Right lobe of liver (tissue), 6 donors: Measurements from ENCODE around the gene NPRL2. TPM values are rescaled to one million over a fixed set of nuclear protein-coding genes. Genes with fewer than 3 reads are reported as not detected.
"Not testable (repeated sequence)": the region's sequence is repeated elsewhere in the genome, so short reads cannot be mapped to it uniquely, and the experiment has no call there.

Source experiments
- ATAC-seq, 4 donors: fragments of 200-7000 bp; cut with Tn5 transposase; one replicate each; pipeline ENCODE4 v1.9.1; 2020; ENCODE audit warnings: mild to moderate bottlenecking in 4 of 4, moderate library complexity in 4 of 4
- DNase-seq, 3 donors: peaks; one replicate each; pipeline ENCODE4 v3.0.0-alpha.2; 2020
- H3K27ac ChIP-seq, 3 donors: fragments of 200-600 bp; one replicate each; pipeline ENCODE4 v1.8.0; 2022
- H3K27me3 ChIP-seq, 2 donors: fragments of 200-600 bp; one replicate each; pipeline ENCODE4 v1.8.0; 2022
- H3K36me3 ChIP-seq, 4 donors: fragments of 200-600 bp; sonication (generic) in 1 of 4; one replicate each; pipeline versions ENCODE4 v1.5.1 to v1.8.0; 2017 to 2022; ENCODE audit warnings: control low read depth in 1 of 4
- H3K4me1 ChIP-seq, 4 donors: fragments of 200-600 bp; sonication (generic) in 1 of 4; one replicate each; pipeline versions ENCODE4 v1.5.1 to v1.8.0; 2017 to 2022; ENCODE audit warnings: control low read depth in 1 of 4
- H3K4me3 ChIP-seq, 3 donors: fragments of 200-600 bp; one replicate each; pipeline ENCODE4 v1.8.0; 2022
- H3K9me3 ChIP-seq, 4 donors: fragments of 200-600 bp; sonication (generic) in 1 of 4; one replicate each; pipeline versions ENCODE4 v1.5.1 to v1.8.0; 2017 to 2022; ENCODE audit warnings: control low read depth in 1 of 4
- CTCF ChIP-seq, 4 donors: fragments of 200-600 bp in 3 of 4; fragments of 450-650 bp in 1 of 4; IDR thresholded peaks; one replicate each; pipeline versions ENCODE4 v1.5.1 to v1.8.0; 2016 to 2022; ENCODE audit warnings: antibody characterized with exemption in 4 of 4, mild to moderate bottlenecking in 2 of 4
- POLR2A ChIP-seq: fragments of 450-650 bp; IDR thresholded peaks from one replicate; pipeline ENCODE4 v1.6.1; 2017; ENCODE audit warnings: antibody characterized with exemption, mild to moderate bottlenecking
- WGBS: methylation state at CpG from one replicate; pipeline ENCODE4 v1.1.6; 2018; ENCODE audit warnings: low coverage, low lambda C conversion rate; ENCODE audit not compliant: insufficient coverage; ENCODE audit errors: missing lambda C conversion rate; 5-methylcytosine and 5-hydroxymethylcytosine counted together
- intact Hi-C, 2 donors: fragments of 100-400 bp; cut with DNase I; formaldehyde crosslinking; loops; one replicate each; pipeline versions ENCODE4 v1.11.2 to v1.14.1; 2022
- total RNA-seq, 6 experiments: library from RNA; depleted of rRNA in 2 of 6; stranded (reverse); fragments of >200 nt in 2 of 6; fragmentation: NEBNext Ultra II Directional in 3 of 6; extraction: Animal tissue kit (Norgen Biotek cat#: 25700) in 3 of 6; gene quantifications; one replicate each; pipeline versions ENCODE4 v1.1.0 to v1.2.4, GENCODE V29; 2016 to 2023
- donor health status: DM: no; HTN: yes; CAD: no.
- donor health status: DM: no; HTN: no; CAD: no.
- donor health status: DM: no; HTN: no; CAD: no.
- donor health status: DM: no; HTN: yes; CAD: no.
- donor health status: DM: no; HTN: yes; CAD: no.

NPRL2 gene
- total RNA-seq, 6 experiments from 2014 or later, result 10.6 to 18.3 (median 14.4) TPM

DNA sequence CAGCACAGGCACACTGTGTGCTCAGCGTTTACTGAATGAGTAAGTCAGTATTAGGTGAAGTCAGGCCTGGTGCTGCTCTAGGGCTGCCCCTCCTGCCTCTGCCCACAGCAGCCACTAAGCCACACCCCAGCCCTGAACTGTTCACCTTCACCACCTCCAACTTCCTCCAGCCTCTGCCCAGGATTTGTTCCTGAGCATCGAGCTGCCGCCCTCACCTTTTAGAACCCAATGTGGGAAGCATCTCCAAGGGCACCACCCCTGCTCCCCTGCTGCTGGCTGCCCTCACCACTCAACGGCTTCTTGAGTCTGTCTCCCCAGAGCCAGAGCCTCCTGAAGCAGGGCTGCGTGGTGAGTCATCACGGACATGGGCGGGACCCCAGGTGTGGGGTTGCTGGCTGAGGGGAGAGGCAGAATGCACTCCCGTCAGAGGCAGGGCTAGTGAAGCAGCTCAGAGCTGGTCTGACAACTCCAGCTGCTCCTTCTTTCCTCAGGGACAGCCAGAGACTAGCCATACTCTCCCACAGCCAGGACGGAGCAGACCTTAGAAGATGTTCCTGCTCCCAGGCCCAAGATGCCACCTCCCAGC, 33.8 kb downstream of the NPRL2 start:
- peak in 1 of 3 donors; percentile 32 for DNase-seq
- Histone ChIP-seq H3K9me3 (no peaks in the 10 kb centered on the region), H3K4me3 (no peak overlapping the region), H3K27ac (no peak overlapping the region), H3K36me3 (peaks cover 0 to 20% (median 3%) of the 10 kb centered on the region in 4 donors), H3K4me1 (peaks cover 0 to 31% (median 6%) of the 10 kb centered on the region in 4 donors), H3K27me3 (no peaks in the 10 kb centered on the region)
- TF ChIP-seq POLR2A (no peak), CTCF (IDR thresholded peaks at IDR 0.05) (no peak)
- WGBS, result 76% methylated on average over 8 of the region's 9 CpGs
- intact Hi-C loops, result loop anchor here in 1 of 2 donors (5.0 kb wide), 1 partner anchor 34 kb away; no protein-coding TSS in a partner anchor
- ATAC-seq, result no peak

- Histone ChIP-seq H3K9me3 (no peaks in the 10 kb centered on the region), H3K4me1 (peaks cover 0 to 28% (median 5%) of the 10 kb centered on the region in 4 donors), H3K27ac (no peak overlapping the region), H3K27me3 (no peaks in the 10 kb centered on the region), H3K36me3 (peaks cover 0 to 20% (median 3%) of the 10 kb centered on the region in 4 donors), H3K4me3 (no peak overlapping the region)
- DNase-seq, result no peak
- intact Hi-C loops, result loop anchor here in 1 of 2 donors (5.0 kb wide), 1 partner anchor 33 kb away; no protein-coding TSS in a partner anchor
- peak in 1 of 4 donors; percentile 8 for ATAC-seq
- WGBS, result 100% methylated on average over 3 of the region's 4 CpGs
- no peak for TF ChIP-seq CTCF (IDR thresholded peaks at IDR 0.05)
- TF ChIP-seq POLR2A, result no peak
These were observed 35.8 kb downstream of the NPRL2 start for GRCh38 chr3:50314816-50315215.

GRCh38 chr3:50314342-50314741, 36.2 kb downstream of the NPRL2 start:
- Histone ChIP-seq H3K27ac (no peak overlapping the region), H3K27me3 (no peaks in the 10 kb centered on the region), H3K9me3 (no peaks in the 10 kb centered on the region), H3K4me3 (no peak overlapping the region), H3K36me3 (peaks cover 0 to 16% (median 3%) of the 10 kb centered on the region in 4 donors), H3K4me1 (peaks cover 0 to 28% (median 6%) of the 10 kb centered on the region in 4 donors)
- no peak for DNase-seq
- TF ChIP-seq POLR2A (no peak), CTCF (IDR thresholded peaks at IDR 0.05) (no peak)
- peak in 2 of 4 donors; percentile 5 to 15 for ATAC-seq
- WGBS, result 70% methylated on average over 2 of the region's 3 CpGs
- intact Hi-C loops, result no loop called here

- DNase-seq, H3K4me3 ChIP-seq, H3K27me3 ChIP-seq, ATAC-seq, H3K27ac ChIP-seq, intact Hi-C loops, H3K36me3 ChIP-seq, H3K9me3 ChIP-seq: not testable (repeated sequence)
- WGBS, result 95% methylated on average over 8 of the region's 32 CpGs
- H3K4me1 ChIP-seq, result peaks cover 0 to 12% (median 6%) of the 10 kb centered on the region in 4 donors
These were observed 38.5 kb downstream of the NPRL2 start for GRCh38 chr3:50312041-50312440.

- H3K9me3 ChIP-seq, result no peaks in the 10 kb centered on the region
- DNase-seq (no peak), ATAC-seq (no peak)
- no peak overlapping the region for H3K27ac ChIP-seq
- no peaks in the 10 kb centered on the region for H3K27me3 ChIP-seq
- TF ChIP-seq CTCF (IDR thresholded peaks at IDR 0.05) (no peak), POLR2A (no peak)
- intact Hi-C loops, result no loop called here
- H3K4me3 ChIP-seq, result no peak overlapping the region
- H3K4me1 ChIP-seq, result peaks cover 0 to 26% (median 14%) of the 10 kb centered on the region in 4 donors
- H3K36me3 ChIP-seq, result no peaks in the 10 kb centered on the region
These were observed 46.0 kb downstream of the NPRL2 start for GRCh38 chr3:50304601-50305000.
